Fibroblast of villous mesenchyme (primary cell): ENCODE results near the gene TMEM129. TPM values are rescaled to one million over a fixed set of nuclear protein-coding genes. Genes with fewer than 3 reads are reported as not detected.

Source experiments
- DNase-seq: peaks from one replicate; pipeline ENCODE4 v3.0.0-alpha.2; 2010; ENCODE audit warnings: low read depth
- H3K4me3 ChIP-seq: 2 replicates; pipeline ENCODE4 v1.5.1; 2011; ENCODE audit warnings: low read depth, mild to moderate bottlenecking, low read length
- total RNA-seq: library from RNA; depleted of rRNA; stranded (reverse); fragments of >200 nt; gene quantifications from 2 replicates; pipeline ENCODE4 v1.2.3, GENCODE V29; 2012
- TF ChIP-seq, protein P1 (sequence below): IDR thresholded peaks from 2 replicates; pipeline ENCODE4 v1.5.1; 2012; ENCODE audit warnings: low read depth, mild to moderate bottlenecking, low read length; ENCODE audit not compliant: insufficient read depth

Gene TMEM129
- total RNA-seq, 1 donor = 31.1 TPM

DNA sequence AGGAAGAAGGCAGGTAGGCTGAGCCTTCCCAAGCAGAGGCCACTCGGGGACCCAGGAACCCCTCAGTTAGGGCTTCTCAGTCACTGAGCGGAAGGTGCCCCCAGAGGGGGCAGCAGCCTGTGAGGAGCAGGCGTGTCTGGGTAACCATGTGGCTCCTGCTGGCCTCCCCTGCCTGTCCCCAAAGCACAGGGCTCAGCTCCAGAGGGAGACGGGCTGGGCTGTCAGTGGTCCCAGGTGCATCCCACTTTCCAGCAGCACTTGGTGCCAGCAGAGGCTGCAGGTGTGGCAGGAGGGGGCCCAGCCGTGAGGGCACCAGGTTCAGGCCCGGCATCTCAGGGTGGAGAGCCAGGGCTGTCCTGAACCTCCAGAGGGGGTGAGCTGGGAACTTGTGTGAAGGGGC lies 22.9 kb upstream of the TMEM129 start:
- TF ChIP-seq, protein P1, sequence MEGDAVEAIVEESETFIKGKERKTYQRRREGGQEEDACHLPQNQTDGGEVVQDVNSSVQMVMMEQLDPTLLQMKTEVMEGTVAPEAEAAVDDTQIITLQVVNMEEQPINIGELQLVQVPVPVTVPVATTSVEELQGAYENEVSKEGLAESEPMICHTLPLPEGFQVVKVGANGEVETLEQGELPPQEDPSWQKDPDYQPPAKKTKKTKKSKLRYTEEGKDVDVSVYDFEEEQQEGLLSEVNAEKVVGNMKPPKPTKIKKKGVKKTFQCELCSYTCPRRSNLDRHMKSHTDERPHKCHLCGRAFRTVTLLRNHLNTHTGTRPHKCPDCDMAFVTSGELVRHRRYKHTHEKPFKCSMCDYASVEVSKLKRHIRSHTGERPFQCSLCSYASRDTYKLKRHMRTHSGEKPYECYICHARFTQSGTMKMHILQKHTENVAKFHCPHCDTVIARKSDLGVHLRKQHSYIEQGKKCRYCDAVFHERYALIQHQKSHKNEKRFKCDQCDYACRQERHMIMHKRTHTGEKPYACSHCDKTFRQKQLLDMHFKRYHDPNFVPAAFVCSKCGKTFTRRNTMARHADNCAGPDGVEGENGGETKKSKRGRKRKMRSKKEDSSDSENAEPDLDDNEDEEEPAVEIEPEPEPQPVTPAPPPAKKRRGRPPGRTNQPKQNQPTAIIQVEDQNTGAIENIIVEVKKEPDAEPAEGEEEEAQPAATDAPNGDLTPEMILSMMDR = no peak
- no peak for DNase-seq
- no peak overlapping the region for H3K4me3 ChIP-seq

DNA sequence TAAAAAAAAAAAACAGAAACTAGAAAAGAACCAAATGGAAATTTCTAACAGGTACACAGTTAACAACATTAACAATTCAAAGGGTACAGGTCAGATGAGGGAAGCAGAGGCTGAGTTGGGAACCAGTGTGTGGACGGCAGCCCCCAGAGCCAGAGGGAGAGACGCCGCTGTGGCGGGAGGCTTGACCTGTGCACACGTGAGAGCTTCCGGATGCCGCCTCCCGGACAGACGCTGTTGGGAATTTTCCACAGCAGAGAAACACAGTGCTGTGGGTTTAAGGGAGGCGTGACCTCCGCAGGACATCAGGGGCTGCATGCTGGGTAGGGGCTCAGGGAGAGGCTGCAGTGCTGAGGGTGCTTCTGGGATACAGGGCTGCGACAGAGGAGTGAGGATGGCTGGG lies 22.4 kb upstream of the TMEM129 start:
- TF ChIP-seq, protein P1 = no peak
- DNase-seq = no peak
- H3K4me3 ChIP-seq = no peak overlapping the region

DNA sequence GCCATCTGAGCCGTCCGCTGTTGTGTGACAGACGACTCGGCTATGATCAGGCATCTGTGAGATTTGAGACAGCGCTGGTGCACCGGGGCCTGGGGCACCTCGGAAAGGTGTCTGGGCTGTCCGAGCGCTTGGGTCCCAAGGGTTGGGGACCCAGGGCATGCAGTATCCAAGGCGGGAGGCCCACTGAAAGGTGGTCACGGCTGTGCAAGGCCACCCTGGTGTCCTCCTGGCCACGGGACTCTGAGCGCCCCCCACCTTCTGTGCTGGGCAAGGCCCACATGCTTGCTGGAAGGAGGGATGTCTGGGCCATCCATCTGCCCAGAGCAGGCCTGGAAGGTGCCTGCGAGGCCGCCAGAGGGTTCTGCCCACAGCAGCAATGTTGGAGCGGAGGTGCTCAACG lies 20.1 kb upstream of the TMEM129 start:
- TF ChIP-seq, protein P1 = no peak
- no peak overlapping the region for H3K4me3 ChIP-seq
- no peak for DNase-seq

DNA sequence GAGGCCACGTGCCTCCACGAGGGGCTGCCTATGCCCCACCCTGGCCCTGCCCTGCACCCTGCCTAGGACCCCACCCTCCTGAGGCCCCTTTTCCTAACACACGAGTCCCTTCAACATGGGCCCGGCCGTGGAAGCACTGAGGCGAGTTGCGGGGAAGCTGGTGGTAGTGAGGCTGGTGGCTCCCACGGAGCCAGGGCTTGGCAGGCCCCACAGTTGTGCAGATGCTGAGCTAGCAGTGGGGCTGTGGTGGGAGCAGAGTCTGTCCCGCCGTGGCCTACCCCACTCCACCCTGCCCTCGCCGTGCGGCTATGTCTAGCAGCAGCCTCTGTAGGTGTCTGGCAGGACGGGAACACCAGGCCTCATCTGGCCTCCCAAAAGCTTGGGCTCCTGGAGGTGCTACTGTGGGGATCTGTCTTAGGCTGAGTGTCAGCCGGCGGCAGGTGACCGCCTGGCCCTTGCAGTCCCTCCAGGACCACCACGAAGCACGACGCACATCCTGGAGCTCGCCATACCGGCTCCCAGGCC lies 19.0 kb upstream of the TMEM129 start:
- TF ChIP-seq, protein P1 = no peak
- DNase-seq = no peak

DNA sequence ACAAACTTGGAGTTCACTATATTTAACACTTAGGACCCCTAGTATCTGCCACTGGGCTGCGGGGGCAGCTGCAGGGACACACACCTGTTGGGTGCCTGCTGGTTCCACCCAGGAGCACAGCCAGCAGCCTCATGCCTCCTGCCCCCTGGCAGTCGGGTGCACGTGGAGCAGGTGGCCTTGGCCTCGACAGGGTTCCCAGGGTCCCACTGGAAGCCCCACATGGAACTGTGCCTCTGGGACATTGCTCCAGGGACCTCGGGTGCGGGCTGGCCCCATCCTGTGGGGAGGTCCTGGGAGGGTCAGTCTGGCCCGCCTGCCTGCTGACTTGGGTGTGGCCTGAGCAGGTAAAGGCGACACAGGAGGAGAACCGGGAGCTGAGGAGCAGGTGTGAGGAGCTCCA lies 18.2 kb upstream of the TMEM129 start:
- no peak overlapping the region for H3K4me3 ChIP-seq
- no peak for DNase-seq
- TF ChIP-seq, protein P1 = no peak

More for the DNA sequence above, 19.0 kb upstream of the TMEM129 start:
- no peak overlapping the region for H3K4me3 ChIP-seq

DNA sequence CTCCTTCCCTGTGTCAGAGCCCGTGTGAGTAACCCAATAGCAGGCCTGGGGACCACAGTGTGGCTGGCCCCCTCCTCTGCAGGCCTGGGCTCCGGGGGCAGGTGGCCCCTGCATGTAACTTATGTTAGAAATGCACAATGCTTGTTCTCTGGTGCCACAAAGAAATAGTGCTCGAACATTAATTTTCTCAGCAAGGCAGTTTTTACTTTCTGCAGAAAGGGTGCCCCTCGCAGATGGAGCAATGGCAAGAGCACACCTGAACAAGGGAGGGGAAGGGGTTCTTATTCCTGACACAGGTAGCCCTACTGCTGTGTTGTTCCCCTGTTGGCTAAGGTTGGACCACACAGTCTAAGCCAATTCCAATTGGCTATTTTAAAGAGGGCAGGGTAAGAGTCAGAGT lies 17.3 kb upstream of the TMEM129 start:
- no peak for DNase-seq
- TF ChIP-seq, protein P1 = no peak
- H3K4me3 ChIP-seq = no peak overlapping the region

DNA sequence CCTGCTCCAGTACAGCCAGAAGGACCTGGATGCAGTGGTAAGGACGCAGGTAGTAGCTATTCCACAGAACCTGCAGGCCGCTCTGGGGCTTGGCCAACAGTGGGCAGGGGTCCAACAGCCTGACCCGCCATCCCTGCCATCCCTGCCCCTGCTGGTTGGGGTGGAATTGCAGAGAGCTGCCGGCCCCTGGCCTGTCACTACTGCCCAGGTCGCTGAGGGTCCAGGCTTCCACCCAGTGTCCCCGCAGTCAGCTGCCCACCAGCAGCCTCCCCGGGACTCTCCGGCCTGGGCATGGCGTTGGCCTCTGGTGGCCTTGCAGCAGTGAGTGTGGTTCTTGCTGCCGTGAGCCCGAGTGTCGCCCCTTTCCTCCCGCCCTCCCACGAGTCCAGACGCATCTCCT lies 16.5 kb upstream of the TMEM129 start:
- H3K4me3 ChIP-seq = no peak overlapping the region

More for the DNA sequence above, 16.5 kb upstream of the TMEM129 start:
- TF ChIP-seq, protein P1 = no peak
- DNase-seq = no peak
